T-helper 2 cell treated with Interferon-gamma antibody and Interleukin-4, amounts not matched to agents 5 μg/mL and 100 μg/mL, for 36 hours (primary cell): Measurements from ENCODE around the gene FGF18.
A peak's percentile ranks its signal among the peaks of the same experiment; 100 is the strongest.
"Not testable (repeated sequence)": the region's sequence is repeated elsewhere in the genome, so short reads cannot be mapped to it uniquely, and the experiment has no call there.

Source experiments
- DNase-seq: peaks from one replicate; pipeline ENCODE4 v3.0.0; 2021; ENCODE audit warnings: low spot score
- H3K27ac Mint-ChIP-seq: one replicate; pipeline ENCODE4 v1.8.0; 2021; ENCODE audit warnings: mild to moderate bottlenecking, mixed read lengths
- H3K27me3 Mint-ChIP-seq: one replicate; pipeline ENCODE4 v1.8.0; 2021; ENCODE audit warnings: low read depth, mixed read lengths
- H3K36me3 Mint-ChIP-seq: one replicate; pipeline ENCODE4 v1.8.0; 2021; ENCODE audit warnings: low read depth, mixed read lengths
- H3K4me1 Mint-ChIP-seq: one replicate; pipeline ENCODE4 v1.8.0; 2021; ENCODE audit warnings: low read depth, mixed read lengths
- H3K4me3 Mint-ChIP-seq: one replicate; pipeline ENCODE4 v1.8.0; 2022; ENCODE audit warnings: mild to moderate bottlenecking, moderate library complexity, mixed read lengths
- H3K9me3 Mint-ChIP-seq: one replicate; pipeline ENCODE4 v1.8.0; 2021; ENCODE audit warnings: mixed read lengths

The FGF18 gene

DNA sequence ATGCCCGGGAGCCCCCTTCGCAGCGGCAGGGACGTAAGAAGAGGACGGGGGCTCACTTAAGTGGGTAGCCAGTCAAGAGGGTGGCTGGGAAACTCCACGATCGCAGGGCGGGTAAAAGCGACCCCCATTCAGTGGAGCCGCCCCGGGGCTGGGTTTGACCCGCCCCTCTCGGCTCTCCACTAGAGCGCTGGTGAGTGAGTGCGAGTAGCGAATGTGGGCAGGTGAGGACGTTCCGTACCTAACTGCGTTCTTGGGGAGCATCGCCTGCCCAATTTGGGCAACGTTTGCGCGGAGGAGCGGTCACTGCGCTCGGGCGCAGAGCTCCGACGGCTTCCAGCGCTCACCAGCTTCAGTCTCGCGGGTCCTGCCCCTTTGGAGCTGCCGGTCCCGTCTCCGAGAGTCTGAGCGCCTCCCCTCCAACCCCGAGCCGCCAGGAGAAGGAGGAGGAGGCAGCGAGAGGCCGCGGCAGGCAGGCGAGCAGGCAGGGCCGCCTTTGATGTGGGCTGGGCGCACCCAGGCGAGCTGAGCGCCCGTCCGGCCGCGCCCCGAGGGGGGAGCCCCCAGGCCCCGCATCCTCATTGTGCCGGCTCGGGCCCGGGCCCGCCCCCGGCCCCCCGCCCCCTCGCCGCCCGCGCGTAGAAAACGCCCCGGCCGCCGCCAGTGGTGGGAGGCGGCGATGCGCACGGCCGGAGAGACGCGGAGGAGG is at the start of gene FGF18:
Gene FGF18, plus strand, starts transcription at position 666 of the 706 bp plus-strand sequence. CDS start 553 bp downstream, outside the sequence.
- Mint-ChIP-seq H3K4me3 (peak within 1 kb of the TSS; percentile 78), H3K27ac (no peak within 1 kb of the TSS), H3K4me1 (peaks cover 7% of the 10 kb centered on the region), H3K27me3 (peaks cover 22% of the 10 kb centered on the region), H3K36me3 (peaks cover under 1% of the 10 kb centered on the region), H3K9me3 (no peaks in the 10 kb centered on the region)
- DNase-seq, result peak; percentile 40

DNA sequence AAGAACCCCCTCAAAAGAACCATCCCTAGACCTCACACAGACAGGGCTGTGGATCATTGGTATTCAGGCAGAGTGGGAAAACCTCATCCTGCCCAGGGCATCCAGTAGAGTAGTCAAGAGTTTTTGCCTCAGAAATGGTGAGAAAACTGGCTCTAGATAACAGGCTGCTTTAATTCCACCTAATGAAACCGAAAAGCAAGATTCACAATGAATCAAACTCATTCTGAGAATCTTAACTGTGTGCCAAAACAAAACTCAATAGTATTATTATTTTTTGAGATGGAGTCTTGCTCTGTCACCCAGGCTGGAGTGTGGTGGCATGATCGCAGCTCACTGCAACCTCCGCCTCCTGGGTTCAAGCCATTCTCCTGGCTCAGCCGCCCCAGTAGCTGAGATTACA is 49.5 kb upstream of the FGF18 start:
- no peak for DNase-seq
- H3K27ac Mint-ChIP-seq, result no peak overlapping the region
- peaks cover 8% of the 10 kb centered on the region for H3K27me3 Mint-ChIP-seq
- H3K36me3 Mint-ChIP-seq, result no peaks in the 10 kb centered on the region
- H3K4me1 Mint-ChIP-seq, result peaks cover 2% of the 10 kb centered on the region
- H3K9me3 Mint-ChIP-seq, result no peaks in the 10 kb centered on the region
- no peak overlapping the region for H3K4me3 Mint-ChIP-seq

DNA sequence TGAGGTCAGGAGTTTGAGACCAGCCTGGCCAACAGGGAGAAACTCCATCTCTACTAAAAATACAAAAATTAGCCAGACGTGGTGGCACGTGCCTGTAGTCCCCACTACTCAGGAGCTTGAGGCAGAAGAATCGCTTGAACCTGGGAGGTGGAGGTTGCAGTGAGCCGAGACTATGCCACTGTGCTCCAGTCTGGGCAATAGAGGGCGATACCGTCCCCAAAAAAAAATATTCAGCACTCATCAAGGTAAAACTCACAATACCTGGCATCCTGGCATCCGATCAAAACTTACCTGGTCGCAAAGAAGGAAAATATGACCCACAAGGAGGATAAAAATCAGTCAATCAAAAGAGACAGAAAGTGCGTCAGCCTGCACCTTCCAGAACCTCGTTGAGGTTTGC is 48.6 kb upstream of the FGF18 start:
- H3K36me3 Mint-ChIP-seq, DNase-seq, H3K9me3 Mint-ChIP-seq, H3K27me3 Mint-ChIP-seq, H3K4me1 Mint-ChIP-seq, H3K27ac Mint-ChIP-seq, H3K4me3 Mint-ChIP-seq: not testable (repeated sequence)

- Mint-ChIP-seq H3K4me3 (no peak overlapping the region), H3K9me3 (no peaks in the 10 kb centered on the region), H3K27ac (no peak overlapping the region), H3K27me3 (peaks cover 3% of the 10 kb centered on the region), H3K4me1 (peaks cover 2% of the 10 kb centered on the region), H3K36me3 (no peaks in the 10 kb centered on the region)
- DNase-seq, result no peak
Measured at GRCh38 chr5:171371326-171371725, 48.1 kb upstream of the FGF18 start.

DNA sequence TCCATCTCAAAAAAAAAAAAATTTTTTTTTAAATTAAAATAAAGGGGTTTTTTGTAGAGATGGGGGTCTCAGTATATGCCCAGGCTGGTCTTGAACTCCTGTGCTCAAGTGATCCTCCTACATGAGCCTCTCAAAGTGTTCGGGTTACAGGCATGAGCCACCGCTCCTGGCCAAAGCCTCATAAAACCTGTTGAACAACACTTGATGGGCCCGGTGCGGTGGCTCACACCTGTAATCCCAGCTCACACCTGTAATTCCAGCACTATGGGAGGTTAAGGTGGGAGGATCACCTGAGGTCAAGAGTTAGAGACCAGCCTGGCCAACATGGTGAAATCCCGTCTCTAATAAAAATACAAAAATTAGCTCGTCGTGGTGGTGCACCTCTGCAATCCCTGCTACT is 39.5 kb upstream of the FGF18 start:
- Mint-ChIP-seq H3K9me3 (no peaks in the 10 kb centered on the region), H3K27me3 (peaks cover 8% of the 10 kb centered on the region)
- no peak for DNase-seq

DNA sequence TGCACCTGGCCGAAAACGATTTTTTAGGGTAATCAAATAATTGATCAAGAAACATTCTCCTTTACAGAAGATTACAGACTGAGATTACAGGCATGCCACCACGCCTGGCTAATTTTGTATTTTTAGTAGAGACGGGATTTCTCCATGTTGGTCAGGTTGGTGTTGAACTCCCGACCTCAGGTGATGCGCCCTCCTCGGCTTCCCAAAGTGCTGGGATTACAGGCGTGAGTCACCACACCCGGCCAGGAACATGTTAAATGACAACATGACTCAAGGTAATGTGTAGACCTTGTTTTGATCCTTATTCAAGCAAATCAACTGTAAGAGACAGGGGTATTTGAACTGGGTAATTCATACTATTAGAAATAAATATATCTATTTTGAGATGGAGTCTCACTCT is 35.0 kb upstream of the FGF18 start:
- H3K4me1 Mint-ChIP-seq, result peaks cover 14% of the 10 kb centered on the region
- not testable (repeated sequence) for H3K27me3 Mint-ChIP-seq, H3K4me3 Mint-ChIP-seq, H3K9me3 Mint-ChIP-seq, DNase-seq, H3K27ac Mint-ChIP-seq
- H3K36me3 Mint-ChIP-seq, result peaks cover 15% of the 10 kb centered on the region

More for the DNA sequence above, 39.5 kb upstream of the FGF18 start:
- Mint-ChIP-seq H3K4me1 (no peaks in the 10 kb centered on the region), H3K27ac (no peak overlapping the region), H3K36me3 (no peaks in the 10 kb centered on the region), H3K4me3 (no peak overlapping the region)

DNA sequence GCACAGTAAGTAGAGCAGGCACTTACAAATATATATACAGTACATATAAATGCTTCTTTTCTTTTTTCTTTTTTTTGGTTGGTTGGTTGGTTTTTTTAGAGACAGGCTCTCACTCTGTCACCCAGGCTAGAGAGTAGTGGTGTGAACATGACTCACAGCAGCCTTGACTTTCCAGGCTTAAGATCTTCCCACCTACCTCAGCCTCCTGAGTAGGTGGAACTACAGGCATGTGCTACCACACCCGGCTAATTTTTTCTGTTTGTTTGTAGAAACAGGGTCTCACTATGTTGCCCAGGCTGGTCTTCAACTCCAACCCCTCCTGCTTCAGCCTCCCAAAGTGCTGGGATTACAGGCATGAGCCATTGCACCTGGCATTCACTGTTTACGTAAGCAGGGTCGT is 34.4 kb upstream of the FGF18 start:
- H3K4me1 Mint-ChIP-seq, result peaks cover 19% of the 10 kb centered on the region
- H3K36me3 Mint-ChIP-seq, result peaks cover 21% of the 10 kb centered on the region
- H3K9me3 Mint-ChIP-seq, DNase-seq, H3K27me3 Mint-ChIP-seq, H3K4me3 Mint-ChIP-seq, H3K27ac Mint-ChIP-seq: not testable (repeated sequence)

DNA sequence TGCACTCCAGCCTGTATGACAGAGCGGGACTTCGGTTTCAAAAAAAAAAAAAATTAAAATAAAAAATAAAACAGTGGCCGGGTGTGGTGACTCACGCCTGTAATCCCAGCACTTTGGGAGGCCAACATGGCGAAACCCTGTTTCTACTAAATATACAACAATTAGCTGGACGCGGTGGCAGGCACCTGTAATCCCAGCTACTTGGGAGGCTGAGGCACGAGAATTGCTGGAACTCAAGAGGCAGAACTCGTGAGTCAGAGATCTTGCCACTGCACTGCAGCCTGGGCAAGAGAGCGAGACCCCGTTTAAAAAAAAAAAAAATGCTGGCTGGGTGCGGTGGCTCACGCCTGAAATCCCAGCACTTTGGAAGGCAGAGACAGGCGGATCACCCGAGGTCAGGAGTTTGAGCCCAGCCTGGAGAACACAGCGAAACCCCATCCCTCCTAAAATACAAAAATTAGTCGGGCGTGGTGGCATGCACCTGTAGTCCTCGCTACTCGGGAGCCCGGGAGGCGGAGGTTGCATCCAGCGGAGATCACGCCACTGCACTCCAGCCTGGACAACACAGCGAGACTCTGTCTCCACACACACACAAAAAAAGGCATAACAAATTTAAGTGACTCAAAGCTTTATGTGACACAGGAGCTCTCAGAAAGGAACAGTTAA is 33.3 kb upstream of the FGF18 start:
- Mint-ChIP-seq H3K27me3 (peaks cover 8% of the 10 kb centered on the region), H3K27ac (peak overlapping the region; percentile 45), H3K36me3 (peaks cover 32% of the 10 kb centered on the region), H3K4me1 (peaks cover 26% of the 10 kb centered on the region), H3K9me3 (no peaks in the 10 kb centered on the region), H3K4me3 (peak overlapping the region; percentile 98)
- no peak for DNase-seq

DNA sequence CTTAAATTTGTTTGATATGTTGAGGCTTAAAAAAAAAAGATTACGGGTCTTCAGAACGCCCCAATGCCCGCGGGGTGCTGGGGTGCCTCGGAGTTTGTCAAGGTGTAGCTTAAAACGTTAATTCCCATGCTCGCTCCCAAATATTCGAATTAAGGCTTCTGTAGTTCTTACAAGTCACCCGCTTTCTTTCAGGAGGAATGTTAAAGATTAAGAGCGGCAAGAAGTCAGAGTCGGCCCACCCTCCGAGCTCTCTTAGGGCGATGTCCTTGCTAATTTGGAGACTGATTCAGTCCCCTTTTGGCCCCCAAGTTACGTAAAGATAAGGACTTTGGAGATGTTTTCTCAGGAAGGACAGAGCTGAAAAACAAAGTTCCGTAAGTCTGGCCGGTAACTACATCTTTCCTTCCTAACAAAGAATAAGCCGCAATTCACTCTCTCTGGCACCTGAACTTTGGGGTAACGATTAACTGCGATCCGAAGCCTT is 32.5 kb upstream of the FGF18 start:
- Mint-ChIP-seq H3K27me3 (peaks cover 8% of the 10 kb centered on the region), H3K9me3 (no peaks in the 10 kb centered on the region), H3K4me1 (peaks cover 31% of the 10 kb centered on the region), H3K4me3 (peak overlapping the region; percentile 98), H3K36me3 (peaks cover 40% of the 10 kb centered on the region), H3K27ac (peak overlapping the region; percentile 99)
- no peak for DNase-seq

DNA sequence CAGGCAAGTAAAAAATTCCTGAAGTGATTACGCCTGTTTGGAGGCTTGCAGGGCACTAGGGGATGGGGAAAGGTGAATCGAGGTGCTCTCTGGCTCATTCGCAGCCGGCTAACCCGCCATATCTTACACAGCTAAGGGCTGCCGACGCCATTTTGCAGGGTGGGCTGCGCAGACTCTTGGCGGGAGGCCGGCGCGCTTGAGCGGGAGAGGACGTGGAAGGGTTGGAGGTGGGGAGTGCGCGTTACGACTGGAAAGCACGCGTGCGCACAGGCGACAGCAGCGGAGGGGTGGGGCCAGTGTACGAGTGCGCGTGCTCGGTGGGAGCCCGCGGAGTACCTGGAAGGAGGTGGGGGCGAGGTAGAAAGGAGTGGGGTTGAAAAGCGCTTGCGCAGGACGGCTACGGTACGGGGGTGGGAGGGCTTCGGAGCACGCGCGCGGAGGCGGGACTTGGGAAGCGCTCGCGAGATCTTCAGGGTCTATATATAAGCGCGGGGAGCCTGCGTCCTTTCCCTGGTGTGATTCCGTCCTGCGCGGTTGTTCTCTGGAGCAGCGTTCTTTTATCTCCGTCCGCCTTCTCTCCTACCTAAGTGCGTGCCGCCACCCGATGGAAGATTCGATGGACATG is 32.0 kb upstream of the FGF18 start, which contains the start of gene NPM1:
Gene NPM1, plus strand, starts transcription at position 505 of the 625 bp plus-strand sequence. Its CDS starts 100 bp downstream, at position 605.
- H3K27ac Mint-ChIP-seq, result peak within 1 kb of the TSS; percentile 99
- H3K4me3 Mint-ChIP-seq, result peak within 1 kb of the TSS; percentile 98
- H3K9me3 Mint-ChIP-seq, result no peaks in the 10 kb centered on the region
- H3K36me3 Mint-ChIP-seq, result peaks cover 44% of the 10 kb centered on the region
- H3K27me3 Mint-ChIP-seq, result peaks cover 4% of the 10 kb centered on the region
- H3K4me1 Mint-ChIP-seq, result peaks cover 32% of the 10 kb centered on the region
- peak; percentile 97 for DNase-seq

GRCh38 chr5:171387970-171388815 is 31.3 kb upstream of the FGF18 start:
- peak; percentile 79 for DNase-seq
- peaks cover under 1% of the 10 kb centered on the region for H3K27me3 Mint-ChIP-seq
- peaks cover 52% of the 10 kb centered on the region for H3K36me3 Mint-ChIP-seq
- peak overlapping the region; percentile 99 for H3K27ac Mint-ChIP-seq
- peaks cover 38% of the 10 kb centered on the region for H3K4me1 Mint-ChIP-seq
- no peaks in the 10 kb centered on the region for H3K9me3 Mint-ChIP-seq
- H3K4me3 Mint-ChIP-seq, result peak overlapping the region; percentile 98

DNA sequence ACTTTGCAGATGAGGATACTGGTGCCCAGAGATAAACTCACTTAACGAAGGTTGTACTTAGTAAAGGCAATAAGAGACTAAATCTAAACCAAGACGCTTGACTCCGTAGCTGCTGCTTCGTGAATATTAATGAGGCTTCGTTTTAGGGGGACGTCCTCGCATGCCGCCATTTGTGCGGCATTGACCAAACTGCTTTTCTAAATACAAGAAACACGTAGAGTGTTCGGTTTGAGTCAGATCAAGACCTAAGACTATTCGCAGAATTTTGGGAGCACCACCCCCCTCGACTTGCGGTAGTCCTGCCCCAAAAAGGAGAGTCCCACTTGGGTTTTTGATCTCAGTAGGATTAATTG is 30.7 kb upstream of the FGF18 start:
- Mint-ChIP-seq H3K27me3 (no peaks in the 10 kb centered on the region), H3K27ac (peak overlapping the region; percentile 99), H3K4me1 (peaks cover 42% of the 10 kb centered on the region), H3K4me3 (peak overlapping the region; percentile 98), H3K9me3 (no peaks in the 10 kb centered on the region), H3K36me3 (peaks cover 58% of the 10 kb centered on the region)
- peak; percentile 51 for DNase-seq

DNA sequence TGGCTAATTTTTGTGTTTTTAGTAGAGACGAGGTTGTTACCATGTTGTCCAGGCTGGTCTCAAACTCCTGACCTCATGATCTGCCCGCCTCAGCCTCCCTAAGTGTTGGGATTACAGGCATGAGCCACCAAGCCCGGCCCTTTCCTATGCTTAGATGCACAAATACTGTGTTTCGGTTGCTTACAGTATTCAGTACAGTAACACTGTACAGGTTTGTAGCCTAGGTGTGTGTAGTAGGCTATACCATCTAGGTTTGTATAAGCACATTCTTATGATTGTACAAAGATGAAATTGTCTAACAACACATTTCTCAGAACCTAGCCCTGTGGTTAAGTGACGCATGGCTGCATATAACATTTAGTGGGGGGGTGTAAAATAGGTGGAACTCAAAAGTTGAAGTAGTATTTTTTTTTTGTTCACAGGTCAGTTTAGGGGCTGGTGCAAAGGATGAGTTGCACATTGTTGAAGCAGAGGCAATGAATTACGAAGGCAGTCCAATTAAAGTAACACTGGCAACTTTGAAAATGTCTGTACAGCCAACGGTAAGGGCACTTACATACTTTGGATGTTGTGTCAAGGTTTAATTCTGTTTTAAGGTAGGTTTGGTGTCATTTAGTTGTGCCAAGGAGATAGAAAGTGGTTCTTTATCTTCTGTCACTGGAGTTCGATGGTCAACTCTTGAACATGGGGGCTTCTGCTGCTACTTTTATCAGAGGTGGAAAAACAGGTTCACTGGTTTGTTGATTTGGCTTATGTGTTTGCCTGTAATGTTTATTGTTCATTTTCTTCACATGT is 28.4 kb upstream of the FGF18 start:
- H3K4me1 Mint-ChIP-seq, result peaks cover 46% of the 10 kb centered on the region
- H3K27me3 Mint-ChIP-seq, result no peaks in the 10 kb centered on the region
- H3K36me3 Mint-ChIP-seq, result peaks cover 71% of the 10 kb centered on the region
- H3K27ac Mint-ChIP-seq, result peak overlapping the region; percentile 32
- H3K9me3 Mint-ChIP-seq, result no peaks in the 10 kb centered on the region
- peak overlapping the region; percentile 98 for H3K4me3 Mint-ChIP-seq
- no peak for DNase-seq
